Measurements from ENCODE around the gene PLXNA4.

DNA sequence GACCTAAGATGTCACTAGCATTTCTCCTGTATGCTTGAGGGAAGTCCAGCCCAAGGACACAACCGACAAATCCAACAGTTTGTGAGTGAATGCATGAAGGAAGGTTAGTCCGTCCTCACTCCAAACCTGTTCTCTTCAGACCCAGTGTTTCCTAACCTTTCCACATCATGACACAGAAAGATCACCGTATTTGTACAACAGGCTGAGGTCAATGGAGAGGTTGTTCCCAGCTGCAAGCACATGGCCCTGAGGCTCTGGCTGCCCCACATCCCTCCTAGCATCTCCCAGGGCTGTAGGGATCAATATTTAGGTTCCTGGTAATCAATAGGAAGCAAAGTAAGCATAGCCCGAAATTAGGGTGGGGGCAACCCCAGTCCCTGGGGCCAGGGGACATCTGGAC lies 227.9 kb downstream of the PLXNA4 start:
- no peak for TF ChIP-seq POLR2A (IDR thresholded peaks at IDR 0.05; ENCODE audit: extremely low read depth, insufficient read length)
- TF ChIP-seq, protein P1, sequence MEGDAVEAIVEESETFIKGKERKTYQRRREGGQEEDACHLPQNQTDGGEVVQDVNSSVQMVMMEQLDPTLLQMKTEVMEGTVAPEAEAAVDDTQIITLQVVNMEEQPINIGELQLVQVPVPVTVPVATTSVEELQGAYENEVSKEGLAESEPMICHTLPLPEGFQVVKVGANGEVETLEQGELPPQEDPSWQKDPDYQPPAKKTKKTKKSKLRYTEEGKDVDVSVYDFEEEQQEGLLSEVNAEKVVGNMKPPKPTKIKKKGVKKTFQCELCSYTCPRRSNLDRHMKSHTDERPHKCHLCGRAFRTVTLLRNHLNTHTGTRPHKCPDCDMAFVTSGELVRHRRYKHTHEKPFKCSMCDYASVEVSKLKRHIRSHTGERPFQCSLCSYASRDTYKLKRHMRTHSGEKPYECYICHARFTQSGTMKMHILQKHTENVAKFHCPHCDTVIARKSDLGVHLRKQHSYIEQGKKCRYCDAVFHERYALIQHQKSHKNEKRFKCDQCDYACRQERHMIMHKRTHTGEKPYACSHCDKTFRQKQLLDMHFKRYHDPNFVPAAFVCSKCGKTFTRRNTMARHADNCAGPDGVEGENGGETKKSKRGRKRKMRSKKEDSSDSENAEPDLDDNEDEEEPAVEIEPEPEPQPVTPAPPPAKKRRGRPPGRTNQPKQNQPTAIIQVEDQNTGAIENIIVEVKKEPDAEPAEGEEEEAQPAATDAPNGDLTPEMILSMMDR (IDR thresholded peaks at IDR 0.05; ENCODE audit: low read depth, low read length), result no peak
